Measurements from ENCODE around the gene MACROD2. TPM values are rescaled to one million over a fixed set of nuclear protein-coding genes. Genes with fewer than 3 reads are reported as not detected.

Gene MACROD2
- total RNA-seq, 1 donor from 2014 or later, result 6.7 TPM

DNA sequence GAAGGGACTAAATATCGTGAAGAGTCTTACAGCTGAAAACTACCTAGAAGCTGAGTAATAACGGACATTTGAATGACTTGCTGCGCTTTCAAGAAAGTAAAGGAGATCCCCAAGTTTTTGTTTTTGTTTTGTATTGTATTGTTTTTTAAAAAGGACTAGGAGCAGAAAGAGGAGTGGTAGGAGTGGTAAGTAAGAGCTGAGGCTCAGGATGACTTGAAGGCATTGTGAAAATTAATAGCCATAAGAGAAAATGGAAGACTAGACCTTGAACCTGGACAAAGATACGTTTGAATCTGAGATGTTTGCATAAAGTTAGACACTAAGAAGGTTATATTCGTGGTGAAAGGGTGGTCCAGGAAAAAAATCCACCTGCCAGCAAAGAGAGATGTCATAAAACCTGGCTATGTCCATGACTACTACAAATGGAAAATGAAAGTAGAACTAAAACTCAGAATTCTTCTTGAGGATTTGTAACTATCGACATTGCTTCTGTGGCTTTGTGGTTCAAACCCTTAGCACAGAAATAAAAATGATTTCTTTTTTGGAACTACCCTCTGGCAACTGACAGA lies 1166.8 kb downstream of the MACROD2 start:
- no peaks in the 10 kb centered on the region for H3K36me3 Mint-ChIP-seq
- peaks cover 4% of the 10 kb centered on the region for H3K27me3 Mint-ChIP-seq
- H3K9me3 Mint-ChIP-seq, result peaks cover 5% of the 10 kb centered on the region
- peaks cover 2% of the 10 kb centered on the region for H3K4me1 Mint-ChIP-seq (ENCODE audit: unreplicated experiment)
- no peak for DNase-seq (ENCODE audit: extremely low spot score, unreplicated experiment)
- H3K4me3 Mint-ChIP-seq, result no peak overlapping the region
- no peak overlapping the region for H3K27ac Mint-ChIP-seq
- TF ChIP-seq CTCF (conservative IDR thresholded peaks at IDR 0.05), result no peak

DNA sequence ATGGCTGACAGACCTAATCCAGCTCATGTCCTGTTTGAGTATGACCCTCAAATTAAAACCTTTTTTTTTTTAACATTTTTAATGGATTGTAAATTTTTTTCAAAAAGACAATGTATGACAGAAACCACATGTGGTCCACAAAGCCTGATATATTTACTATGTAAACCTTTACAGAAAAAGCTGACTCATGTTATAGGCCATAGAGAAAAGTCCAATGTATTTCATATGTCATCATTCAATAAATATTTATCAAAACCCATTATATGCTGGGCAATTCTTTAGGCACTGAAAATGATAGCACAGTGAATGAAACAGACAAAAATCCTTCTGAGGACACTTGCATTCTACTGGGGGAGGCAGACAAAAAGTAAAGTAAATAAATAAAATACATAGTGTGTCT lies 1168.3 kb downstream of the MACROD2 start:
- TF ChIP-seq CTCF (conservative IDR thresholded peaks at IDR 0.05), result no peak
- DNase-seq (ENCODE audit: extremely low spot score, unreplicated experiment), result no peak
- Mint-ChIP-seq H3K27me3 (no peaks in the 10 kb centered on the region), H3K27ac (no peak overlapping the region), H3K4me3 (no peak overlapping the region), H3K4me1 (ENCODE audit: unreplicated experiment) (peaks cover 11% of the 10 kb centered on the region), H3K36me3 (no peaks in the 10 kb centered on the region), H3K9me3 (peaks cover 6% of the 10 kb centered on the region)

DNA sequence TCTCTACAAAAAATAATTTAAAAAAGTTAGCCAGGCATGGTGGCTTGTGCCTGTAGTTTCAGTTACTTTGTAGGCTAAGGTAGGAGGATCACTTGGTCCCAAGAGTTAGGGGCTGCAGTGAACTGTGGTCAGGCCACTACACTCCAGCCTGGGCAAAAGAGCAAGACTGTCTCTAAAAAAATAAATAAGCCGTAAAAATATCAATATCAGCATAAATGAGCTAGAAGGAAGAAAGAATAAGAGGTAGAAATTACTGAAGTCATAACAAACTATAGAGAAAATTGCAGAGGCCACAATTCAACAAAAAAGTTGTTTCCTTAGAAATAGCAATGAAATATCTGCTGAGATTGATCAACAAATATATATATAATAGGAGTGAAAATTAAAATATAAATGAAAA lies 1169.4 kb downstream of the MACROD2 start:
- Mint-ChIP-seq H3K4me1 (ENCODE audit: unreplicated experiment) (peaks cover 11% of the 10 kb centered on the region), H3K4me3 (no peak overlapping the region), H3K27ac (no peak overlapping the region), H3K9me3 (peaks cover 8% of the 10 kb centered on the region), H3K36me3 (no peaks in the 10 kb centered on the region), H3K27me3 (no peaks in the 10 kb centered on the region)
- no peak for DNase-seq (ENCODE audit: extremely low spot score, unreplicated experiment)
- no peak for TF ChIP-seq CTCF (conservative IDR thresholded peaks at IDR 0.05)

GRCh38 chr20:15166744-15167143 lies 1171.4 kb downstream of the MACROD2 start:
- no peak for DNase-seq (ENCODE audit: extremely low spot score, unreplicated experiment)
- peaks cover 13% of the 10 kb centered on the region for H3K9me3 Mint-ChIP-seq

DNA sequence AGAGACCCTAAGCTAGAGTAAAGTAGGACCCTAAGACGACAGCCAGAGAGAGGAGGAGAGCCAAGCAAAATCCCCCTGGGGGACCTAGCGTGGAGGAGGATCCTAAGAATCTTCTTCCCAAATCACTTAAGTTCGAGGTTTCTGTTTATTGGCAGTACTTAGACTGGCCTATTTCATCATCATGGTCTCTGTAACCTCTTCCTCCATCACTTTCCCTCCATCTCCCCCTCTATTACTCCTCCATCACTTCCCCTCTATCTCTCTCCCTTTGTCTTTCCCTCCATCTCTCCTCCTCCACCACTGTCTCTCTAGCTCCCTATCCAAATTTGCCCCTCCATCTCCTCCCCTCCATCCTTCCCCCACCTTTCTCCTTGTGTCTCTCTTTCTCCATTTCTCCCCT lies 1175.7 kb downstream of the MACROD2 start:
- TF ChIP-seq CTCF (conservative IDR thresholded peaks at IDR 0.05), result no peak
- Mint-ChIP-seq H3K9me3 (peaks cover 10% of the 10 kb centered on the region), H3K4me3 (no peak overlapping the region), H3K27me3 (no peaks in the 10 kb centered on the region), H3K27ac (no peak overlapping the region), H3K4me1 (ENCODE audit: unreplicated experiment) (peaks cover 11% of the 10 kb centered on the region), H3K36me3 (no peaks in the 10 kb centered on the region)
- no peak for DNase-seq (ENCODE audit: extremely low spot score, unreplicated experiment)

More at GRCh38 chr20:15166744-15167143, 1171.4 kb downstream of the MACROD2 start:
- no peak overlapping the region for H3K4me3 Mint-ChIP-seq
- no peaks in the 10 kb centered on the region for H3K27me3 Mint-ChIP-seq
- H3K4me1 Mint-ChIP-seq (ENCODE audit: unreplicated experiment), result peaks cover 11% of the 10 kb centered on the region
- TF ChIP-seq CTCF (conservative IDR thresholded peaks at IDR 0.05), result no peak
- no peaks in the 10 kb centered on the region for H3K36me3 Mint-ChIP-seq
- H3K27ac Mint-ChIP-seq, result no peak overlapping the region

- TF ChIP-seq CTCF (conservative IDR thresholded peaks at IDR 0.05), result no peak
- no peak overlapping the region for H3K4me3 Mint-ChIP-seq
- DNase-seq (ENCODE audit: extremely low spot score, unreplicated experiment), result no peak
- H3K4me1 Mint-ChIP-seq (ENCODE audit: unreplicated experiment), result peaks cover 5% of the 10 kb centered on the region
- H3K36me3 Mint-ChIP-seq, result no peaks in the 10 kb centered on the region
- peaks cover 10% of the 10 kb centered on the region for H3K27me3 Mint-ChIP-seq
- no peak overlapping the region for H3K27ac Mint-ChIP-seq
- no peaks in the 10 kb centered on the region for H3K9me3 Mint-ChIP-seq
Observed at GRCh38 chr20:15176929-15177328, 1181.6 kb downstream of the MACROD2 start.
